Activated B cell treated with CpG ODN at 0.5 μM for 24 hours (primary cell): ENCODE data around the gene RTP5. TPM values are rescaled to one million over a fixed set of nuclear protein-coding genes. Genes with fewer than 3 reads are reported as not detected.

ENCODE experiments used
- ATAC-seq: fragments of 200-7000 bp; cut with Tn5 transposase; one replicate; pipeline ENCODE4 v1.10.0; 2021; ENCODE audit warnings: low read depth, mild to moderate bottlenecking, moderate library complexity
- CTCF ChIA-PET: fragments of 350-600 bp; sonication (Branson Sonifier 250); formaldehyde crosslinking; loops from one replicate; lab custom pipeline; 2021; ENCODE audit warnings: antibody characterized with exemption; lab: Charles Lee
- POLR2A ChIA-PET: fragments of 350-600 bp; sonication (Branson Sonifier 250); formaldehyde crosslinking; loops from one replicate; lab custom pipeline; 2021; ENCODE audit warnings: antibody characterized with exemption; lab: Charles Lee
- DNase-seq: peaks from one replicate; pipeline ENCODE4 v3.0.0; 2022
- H3K27ac Mint-ChIP-seq: one replicate; pipeline ENCODE4 v1.8.0; 2020; ENCODE audit warnings: mixed read lengths
- H3K27me3 Mint-ChIP-seq: one replicate; pipeline ENCODE4 v1.8.0; 2021; ENCODE audit warnings: mixed read lengths
- H3K36me3 Mint-ChIP-seq: one replicate; pipeline ENCODE4 v1.8.0; 2021; ENCODE audit warnings: low read depth, mixed read lengths
- H3K4me1 Mint-ChIP-seq: one replicate; pipeline ENCODE4 v1.8.0; 2021; ENCODE audit warnings: mixed read lengths
- H3K4me3 Mint-ChIP-seq: one replicate; pipeline ENCODE4 v1.8.0; 2020; ENCODE audit warnings: mild to moderate bottlenecking, mixed read lengths
- H3K9me3 Mint-ChIP-seq: one replicate; pipeline ENCODE4 v1.8.0; 2020; ENCODE audit warnings: mixed read lengths
- CTCF ChIP-seq: fragments of 200-600 bp; IDR thresholded peaks from one replicate; pipeline ENCODE4 v1.8.0; 2022; ENCODE audit warnings: antibody characterized with exemption, mild to moderate bottlenecking
- intact Hi-C: fragments of 100-400 bp; cut with micrococcal nuclease; formaldehyde crosslinking; loops from one replicate; pipeline ENCODE4 v1.15.1; 2024
- total RNA-seq: library from RNA; stranded (reverse); gene quantifications from 2 replicates; pipeline ENCODE4 v1.2.3, GENCODE V29; 2022

Gene RTP5
- total RNA-seq, 1 donor from 2014 or later = not detected

- Mint-ChIP-seq H3K27me3 (peaks cover 28% of the 10 kb centered on the region), H3K27ac (no peak overlapping the region), H3K36me3 (no peaks in the 10 kb centered on the region), H3K4me3 (no peak overlapping the region), H3K9me3 (no peaks in the 10 kb centered on the region), H3K4me1 (peaks cover 24% of the 10 kb centered on the region)
- TF ChIP-seq CTCF = no peak
- ChIA-PET POLR2A (interaction anchor here (0.8 to 1.1 kb wide), 3 partner anchors 14 to 133 kb away, joined by 3 read pairs; partner anchors contain the start of gene D2HGDH), CTCF (no interaction called here)
- intact Hi-C loops = no loop called here
- ATAC-seq = no peak
- DNase-seq = no peak
Observed at GRCh38 chr2:241866790-241867645, 2.5 kb upstream of the RTP5 start.

GRCh38 chr2:241867776-241868420, 1.6 kb upstream of the RTP5 start:
- ChIA-PET POLR2A (interaction anchor here (1.1 to 1.6 kb wide), 2 partner anchors 8 to 13 kb away, joined by 3 to 8 read pairs; no protein-coding TSS in a partner anchor), CTCF (no interaction called here)
- no peak for DNase-seq
- no peak for ATAC-seq
- Mint-ChIP-seq H3K27me3 (peaks cover 26% of the 10 kb centered on the region), H3K4me3 (no peak overlapping the region), H3K36me3 (no peaks in the 10 kb centered on the region), H3K4me1 (peaks cover 22% of the 10 kb centered on the region), H3K27ac (no peak overlapping the region), H3K9me3 (no peaks in the 10 kb centered on the region)
- no peak for TF ChIP-seq CTCF
- intact Hi-C loops = no loop called here

GRCh38 chr2:241868661-241869081, 858 bp upstream of the RTP5 start:
- H3K27me3 Mint-ChIP-seq = peaks cover 19% of the 10 kb centered on the region
- no peak overlapping the region for H3K27ac Mint-ChIP-seq
- H3K4me1 Mint-ChIP-seq = peaks cover 15% of the 10 kb centered on the region
- ChIA-PET POLR2A (interaction anchor here (1.1 to 1.6 kb wide), 2 partner anchors 9 to 24 kb away, joined by 5 to 8 read pairs; no protein-coding TSS in a partner anchor), CTCF (interaction anchor here (1.1 kb wide), 1 partner anchor 10 kb away, joined by 4 read pairs; no protein-coding TSS in a partner anchor)
- no peak for ATAC-seq
- TF ChIP-seq CTCF = no peak
- no peaks in the 10 kb centered on the region for H3K36me3 Mint-ChIP-seq
- H3K4me3 Mint-ChIP-seq = no peak overlapping the region
- intact Hi-C loops = no loop called here
- DNase-seq = no peak
- no peaks in the 10 kb centered on the region for H3K9me3 Mint-ChIP-seq

GRCh38 chr2:241870081-241870541, 582 bp downstream of the RTP5 start:
- POLR2A ChIA-PET = no interaction called here
- intact Hi-C loops = loop anchor here (10.0 kb wide), 1 partner anchor 615 kb away; no protein-coding TSS in a partner anchor
- Mint-ChIP-seq H3K27me3 (peaks cover 10% of the 10 kb centered on the region), H3K36me3 (no peaks in the 10 kb centered on the region), H3K4me1 (peaks cover 13% of the 10 kb centered on the region), H3K9me3 (no peaks in the 10 kb centered on the region), H3K27ac (no peak overlapping the region), H3K4me3 (no peak overlapping the region)
- ATAC-seq = no peak
- no peak for DNase-seq
- TF ChIP-seq CTCF = no peak
- CTCF ChIA-PET = no interaction called here
